Urinary bladder (tissue), 4 donors: ENCODE measurements around the gene PDE6B. TPM values are rescaled to one million over a fixed set of nuclear protein-coding genes. Genes with fewer than 3 reads are reported as not detected.

Experiments used
- DNase-seq: peaks from one replicate; pipeline ENCODE4 v3.0.0-alpha.2; 2015; ENCODE audit errors: extremely low spot score
- H3K27ac ChIP-seq: one replicate; pipeline ENCODE4 v1.5.1; 2013; ENCODE audit warnings: low read depth, mild to moderate bottlenecking, moderate library complexity
- H3K36me3 ChIP-seq: one replicate; pipeline ENCODE4 v1.6.1; 2013; ENCODE audit warnings: mild to moderate bottlenecking, moderate library complexity; ENCODE audit not compliant: insufficient read depth
- H3K4me1 ChIP-seq: one replicate; pipeline ENCODE4 v1.6.1; 2013; ENCODE audit warnings: mild to moderate bottlenecking, moderate library complexity; ENCODE audit not compliant: insufficient read depth
- H3K4me3 ChIP-seq: one replicate; pipeline ENCODE4 v1.5.1; 2013; ENCODE audit warnings: low read depth, low read length
- WGBS: extraction: QIAGEN DNeasy Blood & Tissue Kit; methylation state at CpG from one replicate; pipeline ENCODE4 v1.1.7; 2013; 5-methylcytosine and 5-hydroxymethylcytosine counted together
- polyA plus RNA-seq: library from polyadenylated mRNA; stranded (reverse); fragments of 200-250 nt; gene quantifications from one replicate; pipeline ENCODE4 v1.2.3, GENCODE V29; 2013
- total RNA-seq: library from RNA; depleted of rRNA; stranded (reverse); fragments of >200 nt; gene quantifications from one replicate; pipeline ENCODE4 v1.2.3, GENCODE V29; 2014
- donor health status: healthy with polysubstance abuse.
- donor health status: healthy.

PDE6B gene
- total and polyA plus RNA-seq, 2 donors, result 4.1 to 6.2 TPM

- 54% methylated on average over 28 of the region's 28 CpGs for WGBS
- Histone ChIP-seq H3K4me3 (no peak overlapping the region), H3K36me3 (no peaks in the 10 kb centered on the region), H3K27ac (no peak overlapping the region), H3K4me1 (no peaks in the 10 kb centered on the region)
- no peak for DNase-seq
These were observed 23.4 kb downstream of the PDE6B start for GRCh38 chr4:648579-649292.

DNA sequence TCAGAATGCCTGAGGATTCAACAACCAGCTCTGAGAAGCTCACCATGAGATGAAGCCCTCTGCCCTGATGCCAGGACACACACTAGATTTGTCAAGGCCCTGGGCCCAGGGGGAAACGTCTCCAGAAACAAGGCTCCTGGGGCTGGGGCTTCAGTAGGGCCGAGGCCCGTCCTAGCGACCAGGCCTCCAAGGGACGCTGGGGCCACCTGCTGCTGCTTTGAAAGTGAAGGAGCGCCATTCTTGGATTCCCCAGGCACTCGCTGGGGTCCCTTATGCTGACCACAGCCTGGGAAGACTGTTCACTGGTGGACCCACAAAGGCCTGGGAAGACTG, 23.9 kb downstream of the PDE6B start:
- Histone ChIP-seq H3K4me3 (no peak overlapping the region), H3K4me1 (no peaks in the 10 kb centered on the region), H3K36me3 (no peaks in the 10 kb centered on the region), H3K27ac (no peak overlapping the region)
- 83% methylated on average over 7 of the region's 7 CpGs for WGBS
- no peak for DNase-seq

GRCh38 chr4:649751-650310, 24.5 kb downstream of the PDE6B start:
- H3K4me1 ChIP-seq, result no peaks in the 10 kb centered on the region
- H3K36me3 ChIP-seq, result no peaks in the 10 kb centered on the region
- H3K27ac ChIP-seq, result no peak overlapping the region
- 87% methylated on average over 13 of the region's 13 CpGs for WGBS
- no peak overlapping the region for H3K4me3 ChIP-seq
- DNase-seq, result no peak

DNA sequence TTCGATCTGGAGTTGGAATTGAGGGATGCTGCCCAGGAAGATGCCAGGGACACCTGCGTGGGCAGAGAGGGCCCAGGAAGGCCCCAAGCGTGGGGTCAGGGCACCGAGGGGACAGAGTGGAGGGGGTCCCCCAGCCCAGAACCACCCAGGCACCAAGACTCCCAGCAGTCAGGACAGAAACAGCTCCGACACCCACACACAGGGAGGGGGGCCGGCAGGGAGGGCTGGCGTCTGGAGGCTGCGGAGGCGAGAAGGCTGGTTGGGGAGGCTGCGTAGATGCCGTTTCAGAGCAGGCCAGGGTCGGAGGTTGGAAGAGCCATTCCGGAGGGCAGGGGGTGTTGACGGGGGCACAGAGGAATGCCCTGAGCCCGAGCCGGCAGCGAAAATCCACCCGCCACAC, 25.1 kb downstream of the PDE6B start:
- WGBS, result 73% methylated on average over 18 of the region's 18 CpGs
- no peak for DNase-seq
- H3K4me3 ChIP-seq, result no peak overlapping the region
- H3K36me3 ChIP-seq, result no peaks in the 10 kb centered on the region
- no peak overlapping the region for H3K27ac ChIP-seq
- H3K4me1 ChIP-seq, result no peaks in the 10 kb centered on the region

DNA sequence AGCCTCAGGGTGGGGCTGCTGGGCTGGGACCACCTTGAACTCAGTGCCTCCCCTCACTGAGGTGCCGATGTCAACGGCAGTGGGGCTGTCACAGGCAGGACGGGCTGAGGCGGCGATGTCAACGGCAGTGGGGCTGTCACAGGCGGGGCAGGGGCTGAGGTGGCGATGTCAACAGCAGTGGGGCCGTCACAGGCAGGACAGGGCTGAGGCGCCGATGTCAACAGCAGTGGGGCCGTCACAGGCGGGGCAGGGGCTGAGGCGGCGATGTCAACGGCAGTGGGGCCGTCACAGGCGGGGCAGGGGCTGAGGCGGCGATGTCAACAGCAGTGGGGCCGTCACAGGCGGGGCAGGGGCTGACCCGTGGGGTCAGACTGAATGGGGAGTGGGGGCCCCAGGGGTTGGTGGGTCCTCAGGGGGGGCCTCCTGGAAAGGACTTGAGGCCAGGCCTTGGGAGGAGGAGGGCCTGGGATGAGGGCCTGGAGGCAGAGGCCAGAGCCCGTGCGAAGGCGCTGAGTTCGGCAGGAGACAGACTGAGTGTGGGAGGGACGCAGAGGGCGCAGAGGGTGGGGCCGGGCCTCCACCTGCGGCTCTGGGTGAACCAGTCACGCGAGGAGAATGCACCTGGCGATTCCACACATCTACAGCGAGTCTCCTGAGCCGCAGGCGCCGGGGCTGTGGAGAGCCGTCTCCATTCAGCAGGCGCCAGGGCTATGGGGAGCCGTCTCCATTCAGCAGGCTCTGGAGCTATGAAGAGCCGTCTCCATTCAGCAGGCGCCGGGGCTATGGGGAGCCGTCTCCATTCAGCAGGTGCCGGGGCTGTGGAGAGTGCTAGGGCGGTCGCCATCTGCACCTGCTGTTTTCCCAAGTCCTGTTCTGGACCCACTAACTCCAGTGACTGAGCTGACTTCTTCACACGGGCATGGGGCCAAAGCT, 25.8 kb downstream of the PDE6B start:
- Histone ChIP-seq H3K4me1 (no peaks in the 10 kb centered on the region), H3K27ac (no peak overlapping the region), H3K4me3 (no peak overlapping the region), H3K36me3 (no peaks in the 10 kb centered on the region)
- DNase-seq, result no peak
- WGBS, result 32% methylated on average over 49 of the region's 49 CpGs

DNA sequence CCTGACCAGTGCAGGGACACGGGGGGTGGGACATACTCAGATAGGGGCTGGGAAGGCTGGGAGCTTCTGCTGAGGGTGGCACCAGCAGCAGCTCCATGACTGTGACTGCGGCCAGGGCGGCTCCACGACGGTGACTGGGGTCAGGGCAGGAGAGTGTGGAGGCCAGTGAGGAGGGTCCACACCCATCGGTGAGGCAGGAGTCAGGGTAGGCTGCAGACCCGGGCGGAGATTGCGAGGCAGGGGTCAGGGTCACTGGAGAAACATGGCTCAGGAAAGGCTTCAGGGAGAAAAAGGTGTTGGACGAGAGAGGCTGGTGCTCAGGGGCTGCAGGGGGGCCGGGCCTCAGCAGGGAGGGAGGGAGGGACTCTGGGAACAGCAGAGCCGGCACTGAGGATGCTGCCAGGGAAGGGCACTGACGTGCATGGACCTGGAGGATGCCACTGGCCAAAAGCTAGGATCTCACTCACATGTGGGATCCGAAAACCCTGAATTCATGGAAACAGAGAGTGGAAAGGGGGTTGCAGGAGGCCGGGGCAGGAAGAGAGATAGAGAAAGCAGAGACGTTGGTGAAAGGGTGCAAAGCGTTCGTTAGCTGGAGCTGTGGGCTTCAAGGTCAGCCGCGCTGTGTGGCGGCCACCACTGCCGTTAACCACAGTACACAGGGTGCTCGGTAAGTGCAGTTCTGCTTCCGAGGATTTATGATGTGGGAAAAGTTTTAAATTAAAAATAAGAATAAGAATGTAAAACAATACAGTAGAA, 26.7 kb downstream of the PDE6B start:
- H3K27ac ChIP-seq, result no peak overlapping the region
- no peak overlapping the region for H3K4me3 ChIP-seq
- 56% methylated on average over 24 of the region's 24 CpGs for WGBS
- H3K36me3 ChIP-seq, result no peaks in the 10 kb centered on the region
- no peak for DNase-seq
- no peaks in the 10 kb centered on the region for H3K4me1 ChIP-seq

DNA sequence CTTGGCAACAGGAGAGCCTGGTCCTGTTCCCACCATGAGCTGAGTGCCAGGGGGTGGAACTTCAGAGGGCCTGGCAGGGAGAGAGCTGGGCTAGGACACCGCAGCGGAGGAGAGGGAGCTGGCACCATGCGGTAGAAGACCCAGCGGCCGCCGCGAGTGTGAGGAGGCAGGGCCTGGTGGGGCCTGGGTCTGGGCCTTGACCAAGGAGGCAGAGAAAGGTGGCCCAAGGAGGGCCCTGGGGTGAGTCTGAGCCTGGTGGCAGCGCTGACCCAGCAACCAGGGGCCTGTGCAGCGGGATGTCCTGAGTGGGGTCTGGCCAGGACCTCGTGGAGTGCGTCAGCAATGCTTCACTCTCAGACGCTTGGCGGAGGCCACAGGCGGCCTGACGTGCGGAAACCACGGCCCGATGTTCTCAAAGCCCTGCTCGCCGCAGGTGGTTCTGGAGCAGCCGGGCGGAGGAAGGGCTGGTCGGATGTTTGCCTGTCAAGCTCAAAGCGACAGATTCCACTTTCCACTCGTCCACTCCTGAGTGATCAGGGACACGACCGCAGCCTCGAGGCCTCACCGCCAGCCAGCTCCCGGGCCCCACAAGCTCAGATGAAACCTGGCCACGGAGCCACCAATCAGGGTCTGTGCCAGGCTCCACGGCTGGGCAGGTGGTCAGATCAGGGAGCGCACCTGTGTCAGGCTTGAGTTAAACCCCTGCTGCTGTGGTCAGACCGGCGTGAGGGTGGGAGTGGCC, 27.9 kb downstream of the PDE6B start:
- no peaks in the 10 kb centered on the region for H3K36me3 ChIP-seq
- no peak overlapping the region for H3K27ac ChIP-seq
- H3K4me3 ChIP-seq, result no peak overlapping the region
- no peak for DNase-seq
- WGBS, result 88% methylated on average over 35 of the region's 35 CpGs
- no peaks in the 10 kb centered on the region for H3K4me1 ChIP-seq

DNA sequence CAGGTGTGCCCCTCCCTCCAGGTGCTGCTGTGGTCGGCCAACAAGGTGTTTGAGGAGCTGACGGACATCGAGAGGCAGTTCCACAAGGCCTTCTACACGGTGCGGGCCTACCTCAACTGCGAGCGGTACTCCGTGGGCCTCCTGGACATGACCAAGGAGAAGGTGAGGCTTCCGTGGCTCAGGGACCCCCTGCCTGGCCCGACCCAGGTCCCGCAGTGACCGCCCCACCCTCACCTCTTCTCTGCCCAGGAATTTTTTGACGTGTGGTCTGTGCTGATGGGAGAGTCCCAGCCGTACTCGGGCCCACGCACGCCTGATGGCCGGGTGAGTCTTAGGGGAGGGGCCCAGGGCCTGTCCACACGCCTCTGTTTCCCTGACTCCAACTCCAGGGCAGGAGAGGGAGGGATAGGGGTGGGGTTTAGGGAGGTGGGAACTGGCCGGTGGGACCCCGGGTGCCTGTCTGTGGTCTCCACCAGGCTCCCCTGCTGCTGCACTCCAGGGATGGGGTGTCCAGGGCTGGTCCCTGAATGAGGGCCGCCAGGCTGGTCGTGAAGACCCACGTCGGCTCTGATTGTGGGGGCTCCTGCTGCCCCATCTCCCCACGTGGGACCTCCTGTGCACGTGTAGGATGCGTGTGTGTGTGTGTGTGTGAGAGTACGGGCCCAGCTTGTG, 28.6 kb downstream of the PDE6B start:
- no peak overlapping the region for H3K27ac ChIP-seq
- no peak overlapping the region for H3K4me3 ChIP-seq
- no peaks in the 10 kb centered on the region for H3K4me1 ChIP-seq
- DNase-seq, result no peak
- H3K36me3 ChIP-seq, result no peaks in the 10 kb centered on the region
- WGBS, result 84% methylated on average over 29 of the region's 29 CpGs

GRCh38 chr4:654503-654845, 29.1 kb downstream of the PDE6B start:
- Histone ChIP-seq H3K36me3 (no peaks in the 10 kb centered on the region), H3K4me3 (no peak overlapping the region), H3K27ac (no peak overlapping the region), H3K4me1 (no peaks in the 10 kb centered on the region)
- 94% methylated on average over 17 of the region's 17 CpGs for WGBS
- no peak for DNase-seq

GRCh38 chr4:654871-655463, 29.6 kb downstream of the PDE6B start:
- no peak for DNase-seq
- no peaks in the 10 kb centered on the region for H3K36me3 ChIP-seq
- no peaks in the 10 kb centered on the region for H3K4me1 ChIP-seq
- 53% methylated on average over 17 of the region's 17 CpGs for WGBS
- H3K4me3 ChIP-seq, result no peak overlapping the region
- H3K27ac ChIP-seq, result no peak overlapping the region

GRCh38 chr4:655464-656151, 30.2 kb downstream of the PDE6B start:
- Histone ChIP-seq H3K36me3 (no peaks in the 10 kb centered on the region), H3K4me3 (no peak overlapping the region), H3K27ac (no peak overlapping the region), H3K4me1 (no peaks in the 10 kb centered on the region)
- DNase-seq, result no peak
- WGBS, result 67% methylated on average over 26 of the region's 26 CpGs
